HG03060 (cell line): ENCODE measurements around the gene PPFIA4.

Experiments
- ATAC-seq: cut with Tn5 transposase; IDR thresholded peaks from one replicate; pipeline ENCODE4 v1.9.1; 2021; ENCODE audit warnings: low read depth, moderate number of reproducible peaks; ENCODE audit not compliant: unreplicated experiment

Gene PPFIA4

DNA sequence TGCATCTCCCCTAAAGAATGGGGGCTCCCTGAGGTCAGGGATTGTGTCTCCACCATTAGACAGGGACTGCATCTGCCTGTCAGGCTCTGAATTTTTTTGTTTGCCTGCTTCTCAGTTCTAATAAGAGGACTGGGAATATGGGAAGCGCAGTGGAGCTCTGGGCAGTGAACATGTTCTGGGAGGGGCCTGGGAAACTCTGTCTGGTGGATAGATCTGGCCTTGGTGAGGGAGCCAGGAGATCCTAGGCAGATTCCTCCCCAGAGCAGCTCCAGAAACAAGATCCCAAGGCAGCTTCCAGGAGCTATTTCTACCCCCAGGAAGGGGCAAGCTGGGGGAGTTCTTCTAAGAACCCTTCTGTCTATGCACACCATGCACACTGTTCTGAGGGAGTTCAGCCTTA lies 72.2 kb downstream of the PPFIA4 start:
- no peak for ATAC-seq

DNA sequence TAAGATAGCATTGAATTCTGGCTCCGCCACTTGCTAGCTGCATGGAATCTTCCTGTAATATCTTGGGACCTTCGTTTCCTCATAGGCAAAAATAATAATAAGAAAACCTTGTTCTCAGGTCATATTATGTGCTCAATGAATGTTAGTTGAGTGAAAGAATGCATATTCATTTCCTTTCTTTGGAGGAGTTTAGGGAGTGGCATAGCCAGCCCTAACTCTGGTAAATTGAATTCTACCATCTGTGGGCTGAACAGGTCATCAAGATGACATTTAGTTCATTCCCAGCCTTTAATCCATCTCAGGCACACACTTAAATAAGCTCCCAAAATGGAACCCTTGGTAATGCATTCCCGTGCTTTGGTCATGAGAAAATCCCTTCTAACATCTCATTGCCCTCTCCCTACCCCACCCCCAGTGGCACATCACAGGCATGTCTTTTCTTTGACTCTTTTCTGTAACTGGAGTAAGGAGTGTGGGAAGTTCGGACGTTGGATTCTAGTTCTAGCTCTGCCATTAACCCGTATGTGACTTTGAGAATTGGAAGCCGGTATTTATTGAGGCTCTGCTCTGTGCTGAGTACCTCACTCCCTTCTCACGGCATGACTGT lies 72.7 kb downstream of the PPFIA4 start:
- ATAC-seq, result no peak

DNA sequence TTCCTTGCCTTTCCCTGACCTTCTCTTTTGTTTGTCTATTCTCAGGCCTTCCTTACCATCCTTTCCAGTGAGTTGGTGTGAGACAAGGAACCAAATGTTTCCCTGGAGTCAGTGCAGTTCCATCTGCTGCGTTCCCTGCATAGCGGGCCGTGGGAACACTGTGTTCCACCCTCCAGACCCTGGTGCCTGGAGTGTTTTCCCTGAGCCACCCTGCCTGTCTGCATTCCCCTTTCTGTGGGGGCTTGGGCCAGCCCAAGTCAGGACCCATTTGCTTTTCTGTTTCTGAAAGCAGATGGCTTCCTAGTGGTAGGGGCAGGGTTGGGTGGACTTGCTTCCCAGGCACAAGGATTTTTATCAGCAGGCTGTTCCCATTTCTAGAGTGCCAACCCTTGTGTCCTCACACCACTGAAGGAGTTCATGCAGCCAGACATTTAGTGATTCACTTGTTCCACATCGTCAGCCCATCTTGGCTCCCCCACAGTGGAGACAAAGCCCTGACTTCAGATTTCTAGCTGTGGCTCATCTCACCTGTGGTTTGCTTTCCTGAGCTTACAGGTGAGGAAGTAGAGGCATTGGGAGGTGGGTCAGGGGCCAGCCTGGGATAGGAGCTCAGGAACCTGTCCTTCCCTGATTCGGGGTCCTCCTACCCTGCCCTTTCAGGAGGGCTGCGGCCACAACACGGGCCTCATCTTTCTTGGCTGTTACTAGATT lies 73.7 kb downstream of the PPFIA4 start:
- no peak for ATAC-seq

DNA sequence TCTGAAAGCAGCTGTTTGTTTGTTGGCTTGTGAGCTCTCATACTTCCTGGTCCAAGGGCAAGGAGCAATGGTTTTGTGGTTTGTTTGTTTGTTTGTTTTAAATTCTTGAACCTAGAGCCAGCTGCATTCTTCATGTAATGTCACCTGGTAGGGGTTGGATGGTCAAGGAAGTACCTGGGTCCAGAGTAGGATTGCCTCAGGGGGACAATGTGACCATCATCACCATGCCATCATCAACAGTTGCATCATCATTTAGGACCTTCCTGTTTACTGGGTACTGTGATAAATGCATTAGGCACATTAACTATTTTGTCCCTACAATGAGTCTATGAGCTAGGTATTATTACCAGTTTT lies 74.2 kb downstream of the PPFIA4 start:
- no peak for ATAC-seq

DNA sequence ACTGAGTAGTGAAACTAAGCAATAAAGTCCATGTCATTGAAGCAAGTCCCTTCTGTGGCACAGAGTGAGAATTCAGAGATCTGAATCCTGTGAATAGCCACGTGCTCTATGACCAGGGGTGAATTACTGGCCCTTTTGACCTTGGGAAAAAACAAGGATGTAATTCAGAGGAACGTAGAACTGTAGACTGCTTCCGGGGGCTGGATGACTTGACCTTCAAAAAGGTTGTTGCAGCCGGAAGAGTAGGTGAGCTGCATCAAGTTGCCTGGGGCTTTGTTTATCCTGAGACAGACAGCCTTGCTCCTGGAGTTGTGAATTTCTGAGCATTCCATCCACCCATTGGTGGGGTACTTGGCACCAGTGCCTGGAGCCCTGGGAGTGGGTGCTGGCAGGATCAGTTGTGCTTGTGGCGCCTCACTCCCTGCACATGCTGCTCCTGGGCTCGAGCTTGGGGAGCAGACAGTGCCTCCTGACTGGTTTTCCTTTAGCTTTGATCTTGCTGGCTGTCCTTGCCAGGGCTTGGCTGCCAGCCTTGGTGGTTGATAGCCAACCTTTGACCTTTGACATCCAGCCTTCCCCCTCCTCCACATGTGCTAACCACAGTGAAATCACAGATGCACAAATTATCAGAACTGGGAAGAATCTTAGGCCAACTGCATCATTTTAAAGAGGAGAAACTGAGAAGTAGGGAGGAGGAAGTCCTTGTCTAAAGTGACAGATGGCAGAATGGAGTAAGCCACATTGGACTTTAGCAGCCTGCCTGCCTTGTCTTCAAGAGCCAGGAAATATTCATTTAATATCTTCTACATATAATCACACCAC lies 75.7 kb downstream of the PPFIA4 start:
- no peak for ATAC-seq

DNA sequence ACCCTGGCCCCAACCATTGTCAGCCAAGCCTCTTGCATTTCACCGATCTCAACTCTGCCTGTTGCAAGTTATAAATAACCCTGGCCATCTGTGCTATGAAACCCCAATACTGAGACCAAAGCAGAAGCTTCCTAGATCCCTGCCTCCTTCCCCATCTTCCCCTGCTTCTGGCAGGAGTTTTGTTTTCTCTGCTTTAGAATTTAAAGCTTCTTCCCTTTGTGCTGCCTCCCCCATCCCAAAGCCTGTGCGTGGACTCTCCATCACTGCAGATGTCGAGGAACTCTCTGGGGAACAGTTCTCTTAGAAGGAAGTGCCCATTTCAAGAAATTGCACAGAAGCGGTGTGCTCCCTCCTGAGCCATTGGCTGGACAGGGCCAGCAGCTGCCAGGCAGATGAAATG lies 76.9 kb downstream of the PPFIA4 start:
- no peak for ATAC-seq

DNA sequence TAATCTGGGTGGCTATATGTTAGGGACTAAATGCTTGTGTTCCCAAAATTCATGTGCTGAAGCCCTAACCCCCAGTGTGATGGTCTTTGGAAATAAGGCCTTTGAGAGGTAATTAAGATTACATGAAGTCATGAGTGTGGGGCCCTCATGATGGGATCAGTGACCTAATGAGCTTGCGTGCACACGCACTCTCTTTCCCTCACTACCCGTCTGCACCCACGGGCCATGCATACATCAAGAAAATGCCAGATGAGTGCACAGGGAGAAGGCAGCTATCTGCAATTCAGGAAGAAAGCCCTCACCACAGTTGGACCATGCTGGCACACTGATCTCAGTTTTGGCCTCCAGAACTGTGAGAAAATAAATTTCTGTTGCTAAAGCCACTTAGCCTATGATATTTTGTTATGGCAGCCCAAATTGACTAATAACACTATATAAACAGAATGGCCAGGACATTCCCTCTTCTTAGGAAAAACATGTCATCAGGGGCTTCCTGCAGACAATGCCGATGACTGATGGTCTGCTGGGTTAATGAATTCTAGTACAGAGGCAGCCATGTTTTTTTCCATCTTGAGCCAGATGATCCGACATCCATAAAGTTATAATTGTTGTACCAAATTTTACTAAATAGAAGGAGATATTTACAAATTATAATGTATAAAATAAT lies 77.7 kb downstream of the PPFIA4 start:
- ATAC-seq, result no peak

DNA sequence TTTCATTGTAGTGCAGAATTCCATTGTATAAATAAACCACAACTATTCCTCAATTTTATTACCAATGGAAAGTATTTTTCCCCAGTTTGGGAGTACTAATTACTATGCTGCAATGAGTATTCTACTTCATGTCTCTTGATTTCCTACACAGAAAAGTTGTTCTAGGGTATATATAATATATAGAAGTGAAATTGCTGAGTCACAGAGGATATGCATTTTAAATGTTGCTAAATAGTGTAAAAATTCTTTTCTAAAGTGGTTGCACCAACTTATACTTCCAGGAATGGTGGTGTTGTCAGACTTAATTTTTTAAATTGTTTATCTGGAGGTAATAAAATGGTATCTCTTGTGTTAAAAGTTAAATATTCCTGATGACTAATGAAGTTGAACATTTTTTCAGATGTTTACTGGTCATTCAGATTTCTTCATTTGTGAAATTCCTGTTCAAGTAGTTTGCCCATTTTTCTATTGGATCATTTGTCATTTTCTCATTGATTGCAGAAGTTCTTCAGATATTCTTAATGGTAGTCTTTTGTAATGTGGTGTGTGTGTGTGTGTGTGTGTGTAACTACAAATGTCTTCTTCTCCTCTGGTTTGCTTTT lies 78.6 kb downstream of the PPFIA4 start:
- no peak for ATAC-seq

DNA sequence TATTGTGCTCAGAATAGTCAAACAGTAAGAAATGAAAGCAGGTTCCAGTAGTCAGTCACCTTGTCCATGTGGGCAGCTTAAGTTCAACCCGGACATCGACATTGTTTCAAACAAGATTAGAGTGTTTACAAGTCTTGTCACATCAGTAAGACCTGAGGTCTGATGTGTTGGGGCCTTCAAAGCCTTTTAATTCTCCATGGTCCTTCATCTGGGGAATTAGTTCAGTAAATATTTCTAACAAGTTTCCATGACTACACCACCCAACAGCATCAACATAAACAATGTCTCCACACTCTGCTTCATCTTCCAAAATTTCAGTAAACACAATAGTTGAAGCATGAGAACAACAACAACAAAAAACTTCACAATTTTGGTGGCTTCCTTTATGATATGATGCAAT lies 86.2 kb downstream of the PPFIA4 start:
- no peak for ATAC-seq

DNA sequence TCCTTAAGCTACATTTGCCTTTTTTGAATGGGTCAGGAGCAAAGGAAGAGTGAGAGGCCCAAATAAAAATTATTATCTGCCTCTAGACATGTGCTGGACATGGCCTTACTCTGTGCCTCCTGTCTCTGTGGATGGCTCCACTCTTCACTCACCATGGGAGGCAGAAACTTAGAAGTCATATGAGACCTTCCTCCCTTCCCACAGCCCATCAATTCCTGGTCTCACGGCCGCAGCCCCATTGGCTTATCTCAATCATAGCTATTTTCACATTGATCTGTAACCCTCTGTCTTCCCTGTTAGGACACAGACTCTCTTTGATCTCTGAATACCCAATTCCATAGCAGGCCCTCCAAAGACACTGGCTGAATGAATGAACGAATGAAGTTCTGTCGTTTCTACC lies 87.0 kb downstream of the PPFIA4 start:
- ATAC-seq, result no peak

DNA sequence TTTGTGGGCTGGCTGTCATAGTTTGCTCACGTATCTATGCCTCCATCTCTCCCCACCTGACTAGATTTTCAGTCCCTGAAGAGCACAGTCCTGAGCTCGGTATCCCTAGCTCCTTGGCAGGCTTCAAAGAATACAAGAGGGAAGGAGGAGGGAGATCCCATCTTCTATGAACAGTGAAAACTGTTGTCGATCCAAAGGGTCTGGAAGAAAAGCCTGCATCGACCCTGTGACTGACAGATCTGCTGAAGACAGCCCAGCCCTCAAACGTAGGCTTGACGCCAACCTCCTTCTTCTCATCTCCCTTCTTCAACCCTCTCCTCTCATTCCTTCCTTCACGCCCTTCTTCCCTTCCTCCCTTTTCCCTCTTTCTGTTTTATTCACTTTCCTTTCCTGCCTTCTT lies 87.9 kb downstream of the PPFIA4 start:
- ATAC-seq, result no peak

DNA sequence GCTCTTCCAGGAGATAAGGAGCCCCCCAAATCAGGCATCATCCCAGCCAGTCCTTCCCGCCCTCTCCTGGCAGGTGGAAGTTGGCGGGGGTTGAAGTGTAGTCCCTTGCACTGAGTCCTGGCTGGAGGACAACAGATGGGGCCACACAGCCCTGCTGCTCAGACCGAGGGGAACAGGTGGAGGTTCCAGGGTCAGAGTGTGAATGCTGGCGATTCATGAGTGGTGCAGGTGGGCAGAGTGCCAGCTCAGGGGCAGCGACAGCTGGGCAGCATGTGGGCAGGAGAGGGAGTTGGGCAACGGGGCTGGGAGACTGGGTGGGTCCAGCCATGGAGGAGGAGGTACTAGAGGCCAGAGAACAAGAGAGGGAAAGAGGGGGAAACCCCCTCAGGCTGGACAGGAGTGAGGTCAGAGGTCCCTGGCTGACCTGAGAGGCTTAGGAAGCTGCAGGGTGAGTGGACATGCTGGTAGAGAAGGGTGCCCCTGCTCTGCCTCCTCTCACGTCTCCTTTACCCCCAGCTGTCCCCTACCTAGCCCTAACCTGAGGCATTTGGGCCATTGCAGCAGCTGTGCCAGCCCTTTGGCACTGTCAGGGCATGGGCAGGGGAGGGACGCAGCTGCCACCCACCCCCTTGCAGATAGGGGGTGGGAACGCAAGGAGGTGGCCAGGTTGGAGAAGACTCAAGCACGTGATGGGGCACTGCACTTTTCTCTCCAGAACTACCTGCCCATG lies 90.0 kb downstream of the PPFIA4 start:
- ATAC-seq, result no peak

DNA sequence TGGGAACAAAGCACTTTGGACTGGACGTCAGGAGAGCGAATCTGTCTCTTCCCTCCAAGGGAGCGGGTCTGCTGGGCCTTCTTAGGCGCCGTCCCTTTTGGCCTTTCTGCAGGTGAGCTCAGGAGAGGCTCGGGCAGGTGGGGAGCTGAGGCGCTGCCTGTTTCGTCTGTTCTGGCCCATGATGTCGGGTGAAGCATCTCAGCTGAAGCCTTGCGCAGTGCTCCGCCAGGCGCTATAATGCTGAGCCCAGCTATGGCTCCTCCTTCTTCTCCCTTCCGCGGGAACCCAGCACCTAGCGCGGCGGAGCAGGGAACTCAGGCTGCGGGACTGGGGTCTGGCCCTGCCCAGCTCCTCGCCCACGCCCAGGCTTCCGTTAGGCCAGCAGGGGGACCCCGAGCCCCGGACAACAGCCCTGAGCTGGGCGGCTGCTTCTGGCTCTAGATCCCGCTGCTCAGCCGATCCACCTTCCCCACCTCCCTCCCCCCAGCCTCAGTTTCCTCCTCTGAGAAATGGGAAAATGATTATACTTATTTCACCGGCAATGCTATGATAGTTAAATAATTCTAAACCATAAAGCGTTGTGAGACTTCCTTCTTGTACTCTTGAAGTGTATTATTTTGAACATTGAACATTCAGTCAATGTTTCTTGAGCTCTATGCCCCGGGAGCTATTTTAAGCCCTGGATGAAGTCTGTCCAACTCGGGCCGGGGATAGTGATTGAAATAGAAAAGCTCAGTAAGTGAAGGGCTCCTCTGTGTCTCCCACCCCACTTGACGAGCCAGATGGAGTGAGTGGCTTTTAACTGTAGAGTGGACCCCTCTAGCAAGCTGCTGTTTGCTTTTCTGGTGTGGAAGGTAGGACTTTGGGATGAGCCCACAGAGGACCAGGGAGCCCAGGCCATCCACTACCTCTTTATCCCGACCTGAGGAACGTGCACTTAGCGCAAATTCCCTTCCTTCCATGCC lies 91.6 kb downstream of the PPFIA4 start:
- ATAC-seq, result no peak

DNA sequence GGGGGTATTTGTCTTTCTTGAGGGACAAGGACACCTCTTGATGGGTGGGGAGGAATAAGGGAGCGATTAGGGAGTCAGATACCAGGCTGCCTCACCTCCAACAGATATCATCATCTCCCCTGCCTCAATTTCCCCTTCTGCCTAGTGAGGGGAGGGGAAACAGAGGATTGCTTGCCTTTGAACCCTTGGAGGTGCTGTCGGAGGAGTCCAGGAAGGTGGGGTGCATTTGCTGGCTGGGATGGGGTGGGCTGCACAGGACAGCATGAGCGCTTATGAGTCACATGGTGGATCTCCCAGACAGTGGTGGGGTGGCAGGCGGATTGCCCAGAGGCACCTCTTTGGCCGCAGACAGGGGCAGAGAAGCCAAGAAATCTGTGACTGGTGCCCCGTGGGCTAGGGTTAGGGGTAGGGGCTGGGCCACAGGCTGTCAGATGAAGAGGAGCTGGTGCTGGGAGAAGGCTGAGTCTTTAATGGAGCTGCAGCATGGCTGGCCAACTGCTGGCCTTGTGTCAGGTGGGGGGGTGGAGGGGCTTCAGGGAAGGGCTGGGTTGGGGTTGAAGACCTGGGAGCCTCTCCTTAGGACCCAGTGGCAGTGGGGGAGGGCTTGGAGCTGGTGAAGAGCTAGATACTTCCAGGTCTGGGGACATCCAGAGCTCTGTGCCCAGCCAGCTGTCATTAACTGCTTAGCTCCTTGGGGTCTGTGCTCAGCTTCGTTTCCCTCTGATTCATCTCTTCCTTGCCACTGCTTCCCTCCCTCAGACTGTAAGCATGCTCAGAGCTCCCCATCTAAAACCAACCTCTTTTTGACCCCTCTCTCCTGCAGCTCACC lies 94.2 kb downstream of the PPFIA4 start:
- ATAC-seq, result no peak

DNA sequence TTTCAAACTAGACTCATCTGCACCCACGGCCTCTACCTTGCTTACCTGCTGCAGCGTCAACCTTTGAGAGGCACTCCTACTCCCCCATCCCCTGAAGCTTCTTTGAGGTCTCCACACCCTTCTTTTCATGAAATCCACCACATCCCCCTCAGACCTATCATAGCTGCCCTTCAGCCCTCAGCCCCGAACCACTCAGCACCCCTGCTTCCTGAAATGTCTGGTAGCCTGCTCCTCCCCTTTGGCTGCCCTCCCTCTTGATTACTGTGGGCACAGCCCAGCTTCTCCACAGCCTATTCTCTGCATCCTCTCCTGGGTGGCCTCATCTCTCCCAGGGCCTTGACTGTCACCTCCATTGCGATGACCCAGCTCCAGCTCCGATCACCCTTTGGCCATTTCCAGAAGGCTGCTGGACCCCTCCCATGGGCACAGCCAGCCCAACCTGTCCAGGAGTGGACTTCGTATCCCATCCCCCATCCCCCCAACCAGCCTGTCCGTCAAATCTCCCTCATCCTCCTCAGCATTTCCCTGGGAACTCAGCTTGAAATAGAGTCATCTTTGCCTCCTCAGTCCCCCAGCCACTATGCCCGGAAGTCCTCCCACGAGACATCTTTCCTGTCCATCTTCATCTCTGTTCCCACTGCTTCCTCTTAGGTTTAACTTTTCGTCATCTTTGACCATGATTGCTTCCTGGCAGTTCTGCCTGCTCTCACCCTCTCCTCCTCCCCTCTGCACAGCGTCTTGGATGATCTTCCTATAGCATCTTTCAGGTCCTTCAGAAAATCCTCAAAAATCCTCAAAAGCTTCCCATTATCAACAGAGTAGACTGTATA lies 95.1 kb downstream of the PPFIA4 start:
- ATAC-seq, result no peak

DNA sequence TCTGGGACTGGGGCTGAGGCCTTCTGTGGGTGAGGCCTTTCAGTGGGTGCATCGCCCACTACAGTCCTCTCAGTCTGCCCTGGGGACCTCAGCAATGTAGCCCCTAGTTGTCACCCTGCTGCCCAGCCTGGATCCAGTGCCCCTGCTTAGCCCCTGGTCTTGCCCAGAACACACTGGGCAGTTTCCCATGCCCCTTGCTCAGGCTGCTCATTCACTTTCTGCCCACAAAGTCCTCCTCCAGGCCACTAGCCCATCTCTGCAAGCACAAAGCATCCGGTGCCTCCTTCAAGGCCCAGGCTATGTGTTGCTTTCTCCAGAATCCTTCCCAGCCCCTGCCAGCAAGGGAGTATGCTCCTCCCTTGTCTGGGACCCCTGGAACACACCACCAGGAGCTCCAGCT lies 95.9 kb downstream of the PPFIA4 start:
- ATAC-seq, result no peak

DNA sequence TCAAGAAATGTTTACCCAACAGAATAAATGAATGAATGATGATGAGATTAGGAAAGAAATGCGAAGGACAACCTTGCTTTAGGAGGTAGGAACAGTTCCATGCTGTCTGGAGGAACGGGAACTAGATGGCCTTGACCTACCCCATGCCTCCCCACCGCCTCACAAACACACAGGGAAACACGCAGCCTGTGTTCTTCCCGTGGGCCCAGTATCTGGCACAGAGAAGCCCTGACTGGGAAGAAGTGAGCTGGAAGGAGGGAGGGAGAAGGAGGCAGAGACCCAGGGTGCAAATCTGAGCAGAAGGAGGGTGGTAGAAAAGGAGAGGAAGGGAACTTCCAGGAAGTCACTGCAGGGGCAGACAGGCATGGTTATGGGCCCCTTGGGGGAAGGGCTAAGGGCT lies 97.7 kb downstream of the PPFIA4 start:
- ATAC-seq, result no peak
